Panc1 (cell line): ENCODE data around the gene GON4L. TPM values are rescaled to one million over a fixed set of nuclear protein-coding genes. Genes with fewer than 3 reads are reported as not detected.

ENCODE experiments used
- ATAC-seq: fragments of 200-7000 bp; cut with Tn5 transposase; 2 replicates; pipeline ENCODE4 v1.9.1; 2020; ENCODE audit warnings: mild to moderate bottlenecking, moderate library complexity
- BruUV-seq: library from RNA; stranded (reverse); fragments of 400-500 nt; replicated peaks from 2 replicates; lab custom pipeline; 2021; lab: Mats Ljungman, UMichigan
- CTCF ChIA-PET: fragments of 300-600 bp; sonication (Branson Sonifier 250); formaldehyde crosslinking; loops from one replicate; lab custom pipeline; 2022; ENCODE audit warnings: antibody characterized with exemption; lab: Charles Lee
- POLR2A ChIA-PET: fragments of 300-600 bp; sonication (Branson Sonifier 250); formaldehyde crosslinking; loops from one replicate; lab custom pipeline; 2022; ENCODE audit warnings: antibody characterized with exemption; lab: Charles Lee
- DNase-seq: peaks from one replicate; pipeline ENCODE4 v3.0.0-alpha.2; 2010; ENCODE audit warnings: low read depth, low spot score
- H3K27ac ChIP-seq: 2 replicates; pipeline ENCODE4 v1.5.1; 2011; ENCODE audit warnings: mild to moderate bottlenecking, low read length, inconsistent platforms
- H3K27me3 ChIP-seq: fragments of 200-500 bp; sonication (Bioruptor generic); 2 replicates; pipeline ENCODE4 v1.6.0; 2014; ENCODE audit warnings: low read length, inconsistent platforms; ENCODE audit not compliant: control insufficient read depth, insufficient read depth
- H3K36me3 ChIP-seq: fragments of 200-500 bp; sonication (Bioruptor generic); 2 replicates; pipeline ENCODE4 v1.5.1; 2014; ENCODE audit warnings: inconsistent platforms, mild to moderate bottlenecking, low read length, moderate library complexity; ENCODE audit not compliant: control insufficient read depth, insufficient read depth
- H3K4me1 ChIP-seq: 2 replicates; pipeline ENCODE4 v1.5.1; 2011; ENCODE audit warnings: inconsistent platforms, mild to moderate bottlenecking, low read length, moderate library complexity; ENCODE audit not compliant: control insufficient read depth, insufficient read depth
- H3K4me3 ChIP-seq, 2 experiments: 2 replicates each; pipeline ENCODE4 v1.5.1; 2011 to 2012; ENCODE audit warnings: low read depth in 2 of 2, low read length in 2 of 2, mild to moderate bottlenecking in 2 of 2, inconsistent platforms in 1 of 2, moderate library complexity in 1 of 2
- H3K9me3 ChIP-seq: fragments of 200-500 bp; sonication (Bioruptor generic); 2 replicates; pipeline ENCODE4 v1.5.1; 2014; ENCODE audit warnings: low read depth, mild to moderate bottlenecking, inconsistent platforms, low read length, moderate library complexity; ENCODE audit not compliant: control insufficient read depth, insufficient read depth
- POLR2AphosphoS5 ChIP-seq: IDR thresholded peaks from 2 replicates; pipeline ENCODE4 v1.6.1; 2012; ENCODE audit warnings: mild to moderate bottlenecking, low read depth, low read length, moderate library complexity
- SIN3A ChIP-seq: IDR thresholded peaks from 2 replicates; pipeline ENCODE4 v1.6.1; 2012; ENCODE audit warnings: low read depth, mild to moderate bottlenecking, low read length, moderate library complexity, borderline replicate concordance; ENCODE audit not compliant: insufficient read depth
- TCF7L2 ChIP-seq: IDR thresholded peaks from 2 replicates; pipeline ENCODE4 v1.6.1; 2011; ENCODE audit warnings: mild to moderate bottlenecking, low read depth, low read length, inconsistent platforms
- in situ Hi-C: cut with HindIII; loops from 2 replicates; pipeline ENCODE4 v1.10.0; 2016; ENCODE audit warnings: low sequenced_read_pairs, low pct_unique_long_range_greater_than_20kb
- intact Hi-C: fragments of 100-400 bp; cut with micrococcal nuclease; formaldehyde crosslinking; loops from one replicate; pipeline ENCODE4 v1.10.0; 2022; ENCODE audit not compliant: unreplicated experiment
- total RNA-seq: library from RNA; stranded (reverse); gene quantifications from one replicate; pipeline ENCODE4 v1.2.1, GENCODE V29; 2021; ENCODE audit not compliant: unreplicated experiment
- TF ChIP-seq, protein P1 (sequence below), 2 experiments: IDR thresholded peaks; 2 replicates each; pipeline ENCODE4 v1.6.1; 2011 to 2012; ENCODE audit warnings: low read depth in 2 of 2, control low read depth in 1 of 2, low read length in 1 of 2, mild to moderate bottlenecking in 1 of 2, moderate library complexity in 1 of 2; ENCODE audit not compliant: insufficient read depth in 1 of 2
- TF ChIP-seq, protein P2 (sequence below): fragments of 450-650 bp; IDR thresholded peaks from 2 replicates; pipeline ENCODE4 v1.5.1; 2017; ENCODE audit warnings: mild to moderate bottlenecking

The GON4L gene
- total RNA-seq, 1 experiment from 2014 or later, result 47.6 TPM

DNA sequence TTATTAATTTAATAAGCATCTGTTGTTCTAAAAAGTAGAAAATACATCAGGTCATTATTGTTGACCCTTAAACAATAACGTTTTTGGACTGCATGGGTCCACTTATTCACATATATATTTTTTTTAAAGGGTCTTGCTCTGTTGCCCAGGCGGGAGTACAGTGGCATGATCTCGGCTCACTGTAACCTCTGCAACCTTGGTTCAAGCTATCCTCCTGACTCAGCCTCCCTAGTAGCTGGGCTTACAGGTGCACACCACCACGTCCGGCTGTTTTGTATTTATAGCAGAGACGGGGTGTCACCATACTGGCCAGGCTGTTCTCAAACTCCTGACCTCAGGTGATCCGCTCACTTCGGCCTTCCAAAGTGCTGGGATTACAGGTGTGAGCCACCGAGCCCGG lies 115.1 kb downstream of the GON4L start:
- CTCF ChIA-PET, result no interaction called here
- in situ Hi-C loops, result no loop called here
- H3K9me3 ChIP-seq, result no peaks in the 10 kb centered on the region

DNA sequence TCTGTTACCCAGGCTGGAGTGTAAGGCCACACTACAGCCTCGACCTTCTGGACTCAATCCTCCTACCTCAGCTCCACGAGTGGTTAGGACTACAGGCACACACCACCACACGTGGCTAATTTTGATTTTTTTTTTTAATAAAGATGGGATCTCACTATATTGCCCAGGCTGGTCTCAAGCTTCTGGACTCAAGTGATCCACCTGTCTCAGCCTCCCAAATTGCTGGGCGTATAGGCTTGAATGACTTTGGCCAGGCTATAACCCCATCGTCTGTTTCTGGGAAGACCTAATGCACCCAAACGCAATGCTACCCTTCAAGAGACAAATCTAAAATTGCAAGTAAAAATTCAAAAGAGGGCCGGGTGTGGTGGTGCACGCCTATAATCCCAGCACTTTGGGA lies 116.0 kb downstream of the GON4L start:
- DNase-seq, result no peak
- no TSS peak for BruUV-seq
- H3K27ac ChIP-seq, result no peak overlapping the region
- no peak overlapping the region for H3K4me3 ChIP-seq
- TF ChIP-seq TCF7L2 (no peak), SIN3A (no peak), POLR2AphosphoS5 (no peak)
- TF ChIP-seq, protein P1, sequence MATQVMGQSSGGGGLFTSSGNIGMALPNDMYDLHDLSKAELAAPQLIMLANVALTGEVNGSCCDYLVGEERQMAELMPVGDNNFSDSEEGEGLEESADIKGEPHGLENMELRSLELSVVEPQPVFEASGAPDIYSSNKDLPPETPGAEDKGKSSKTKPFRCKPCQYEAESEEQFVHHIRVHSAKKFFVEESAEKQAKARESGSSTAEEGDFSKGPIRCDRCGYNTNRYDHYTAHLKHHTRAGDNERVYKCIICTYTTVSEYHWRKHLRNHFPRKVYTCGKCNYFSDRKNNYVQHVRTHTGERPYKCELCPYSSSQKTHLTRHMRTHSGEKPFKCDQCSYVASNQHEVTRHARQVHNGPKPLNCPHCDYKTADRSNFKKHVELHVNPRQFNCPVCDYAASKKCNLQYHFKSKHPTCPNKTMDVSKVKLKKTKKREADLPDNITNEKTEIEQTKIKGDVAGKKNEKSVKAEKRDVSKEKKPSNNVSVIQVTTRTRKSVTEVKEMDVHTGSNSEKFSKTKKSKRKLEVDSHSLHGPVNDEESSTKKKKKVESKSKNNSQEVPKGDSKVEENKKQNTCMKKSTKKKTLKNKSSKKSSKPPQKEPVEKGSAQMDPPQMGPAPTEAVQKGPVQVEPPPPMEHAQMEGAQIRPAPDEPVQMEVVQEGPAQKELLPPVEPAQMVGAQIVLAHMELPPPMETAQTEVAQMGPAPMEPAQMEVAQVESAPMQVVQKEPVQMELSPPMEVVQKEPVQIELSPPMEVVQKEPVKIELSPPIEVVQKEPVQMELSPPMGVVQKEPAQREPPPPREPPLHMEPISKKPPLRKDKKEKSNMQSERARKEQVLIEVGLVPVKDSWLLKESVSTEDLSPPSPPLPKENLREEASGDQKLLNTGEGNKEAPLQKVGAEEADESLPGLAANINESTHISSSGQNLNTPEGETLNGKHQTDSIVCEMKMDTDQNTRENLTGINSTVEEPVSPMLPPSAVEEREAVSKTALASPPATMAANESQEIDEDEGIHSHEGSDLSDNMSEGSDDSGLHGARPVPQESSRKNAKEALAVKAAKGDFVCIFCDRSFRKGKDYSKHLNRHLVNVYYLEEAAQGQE (IDR thresholded peaks at IDR 0.05; ENCODE audit: insufficient read depth in 1 of 2, low read depth in 2 of 2, low read length in 1 of 2), result no peak
- TF ChIP-seq, protein P2, sequence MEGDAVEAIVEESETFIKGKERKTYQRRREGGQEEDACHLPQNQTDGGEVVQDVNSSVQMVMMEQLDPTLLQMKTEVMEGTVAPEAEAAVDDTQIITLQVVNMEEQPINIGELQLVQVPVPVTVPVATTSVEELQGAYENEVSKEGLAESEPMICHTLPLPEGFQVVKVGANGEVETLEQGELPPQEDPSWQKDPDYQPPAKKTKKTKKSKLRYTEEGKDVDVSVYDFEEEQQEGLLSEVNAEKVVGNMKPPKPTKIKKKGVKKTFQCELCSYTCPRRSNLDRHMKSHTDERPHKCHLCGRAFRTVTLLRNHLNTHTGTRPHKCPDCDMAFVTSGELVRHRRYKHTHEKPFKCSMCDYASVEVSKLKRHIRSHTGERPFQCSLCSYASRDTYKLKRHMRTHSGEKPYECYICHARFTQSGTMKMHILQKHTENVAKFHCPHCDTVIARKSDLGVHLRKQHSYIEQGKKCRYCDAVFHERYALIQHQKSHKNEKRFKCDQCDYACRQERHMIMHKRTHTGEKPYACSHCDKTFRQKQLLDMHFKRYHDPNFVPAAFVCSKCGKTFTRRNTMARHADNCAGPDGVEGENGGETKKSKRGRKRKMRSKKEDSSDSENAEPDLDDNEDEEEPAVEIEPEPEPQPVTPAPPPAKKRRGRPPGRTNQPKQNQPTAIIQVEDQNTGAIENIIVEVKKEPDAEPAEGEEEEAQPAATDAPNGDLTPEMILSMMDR, result no peak
- POLR2A ChIA-PET, result no interaction called here
- no peaks in the 10 kb centered on the region for H3K9me3 ChIP-seq
- no peak for ATAC-seq
- no peaks in the 10 kb centered on the region for H3K27me3 ChIP-seq
- intact Hi-C loops, result no loop called here
- H3K36me3 ChIP-seq, result peaks cover 10% of the 10 kb centered on the region
- in situ Hi-C loops, result no loop called here
- H3K4me1 ChIP-seq, result peaks cover 3% of the 10 kb centered on the region; the same call in 1 of the 2 replicates
- CTCF ChIA-PET, result no interaction called here

More for the DNA sequence above, 115.1 kb downstream of the GON4L start:
- POLR2A ChIA-PET, result no interaction called here
- no TSS peak for BruUV-seq
- ATAC-seq (no peak), DNase-seq (no peak)
- H3K27me3 ChIP-seq, result no peaks in the 10 kb centered on the region
- peaks cover 8% of the 10 kb centered on the region for H3K36me3 ChIP-seq
- H3K27ac ChIP-seq, result no peak overlapping the region
- intact Hi-C loops, result no loop called here
- H3K4me3 ChIP-seq, result no peak overlapping the region
- TF ChIP-seq, protein P2, result no peak
- TF ChIP-seq, protein P1 (IDR thresholded peaks at IDR 0.05; ENCODE audit: insufficient read depth in 1 of 2, low read depth in 2 of 2, low read length in 1 of 2), result no peak
- TF ChIP-seq POLR2AphosphoS5 (no peak), TCF7L2 (no peak), SIN3A (no peak)
- H3K4me1 ChIP-seq, result peaks cover 3% of the 10 kb centered on the region; the same call in 1 of the 2 replicates
